Activated CD8-positive, alpha-beta T cell treated with anti-CD3 and anti-CD28 coated beads for 36 hours (primary cell): Measurements from ENCODE around the gene EEF1A1. TPM values are rescaled to one million over a fixed set of nuclear protein-coding genes. Genes with fewer than 3 reads are reported as not detected.

Experiments used
- ATAC-seq: fragments of 200-7000 bp; cut with Tn5 transposase; one replicate; pipeline ENCODE4 v1.10.0; 2021; ENCODE audit warnings: mild to moderate bottlenecking, moderate library complexity
- CTCF ChIA-PET: fragments of 350-600 bp; sonication (Branson Sonifier 250); formaldehyde crosslinking; loops from one replicate; lab custom pipeline; 2021; ENCODE audit warnings: antibody characterized with exemption; lab: Charles Lee
- POLR2A ChIA-PET: fragments of 350-600 bp; sonication (Branson Sonifier 250); formaldehyde crosslinking; loops from one replicate; lab custom pipeline; 2021; ENCODE audit warnings: antibody characterized with exemption; lab: Charles Lee
- DNase-seq: peaks from one replicate; pipeline ENCODE4 v3.0.0-alpha.2; 2020
- H3K27ac Mint-ChIP-seq: one replicate; pipeline ENCODE4 v1.8.0; 2021; ENCODE audit warnings: mild to moderate bottlenecking, mixed read lengths
- H3K27me3 Mint-ChIP-seq: one replicate; pipeline ENCODE4 v1.8.0; 2021; ENCODE audit warnings: mixed read lengths
- H3K36me3 Mint-ChIP-seq: one replicate; pipeline ENCODE4 v1.8.0; 2021; ENCODE audit warnings: low read depth, mixed read lengths
- H3K4me1 Mint-ChIP-seq: one replicate; pipeline ENCODE4 v1.8.0; 2021; ENCODE audit warnings: low read depth, mixed read lengths
- H3K4me3 Mint-ChIP-seq: one replicate; pipeline ENCODE4 v1.8.0; 2021; ENCODE audit warnings: mild to moderate bottlenecking, moderate library complexity, mixed read lengths
- H3K9me3 Mint-ChIP-seq: one replicate; pipeline ENCODE4 v1.8.0; 2021; ENCODE audit warnings: mixed read lengths
- CTCF ChIP-seq: fragments of 200-600 bp; IDR thresholded peaks from one replicate; pipeline ENCODE4 v1.8.0; 2022; ENCODE audit warnings: antibody characterized with exemption, mild to moderate bottlenecking
- intact Hi-C: fragments of 100-400 bp; cut with micrococcal nuclease; formaldehyde crosslinking; loops from one replicate; pipeline ENCODE4 v1.10.0; 2022
- total RNA-seq, 2 experiments: library from RNA; stranded (reverse); gene quantifications; one replicate each; pipeline ENCODE4 v1.2.3, GENCODE V29; 2021

Gene EEF1A1
- total RNA-seq, 2 experiments from 2014 or later: 15,479 to 15,634 TPM

- no peak for DNase-seq
- no peaks in the 10 kb centered on the region for H3K27me3 Mint-ChIP-seq
- peaks cover 1% of the 10 kb centered on the region for H3K9me3 Mint-ChIP-seq
- POLR2A ChIA-PET: interaction anchor here (1.6 to 1.7 kb wide), 2 partner anchors 12 to 26 kb away, joined by 3 to 10 read pairs; no protein-coding TSS in a partner anchor
- H3K4me3 Mint-ChIP-seq: no peak overlapping the region
- CTCF ChIA-PET: no interaction called here
- peaks cover 59% of the 10 kb centered on the region for H3K36me3 Mint-ChIP-seq
- no peak for TF ChIP-seq CTCF
- ATAC-seq: no peak
- peak overlapping the region; percentile 20 for H3K27ac Mint-ChIP-seq
- intact Hi-C loops: no loop called here
- H3K4me1 Mint-ChIP-seq: peaks cover 2% of the 10 kb centered on the region
Measured at GRCh38 chr6:73487473-73487872, 33.4 kb downstream of the EEF1A1 start.

GRCh38 chr6:73484438-73484837, 36.4 kb downstream of the EEF1A1 start:
- ATAC-seq (no peak), DNase-seq (no peak)
- Mint-ChIP-seq H3K4me1 (no peaks in the 10 kb centered on the region), H3K27me3 (no peaks in the 10 kb centered on the region), H3K9me3 (peaks cover 1% of the 10 kb centered on the region), H3K36me3 (peaks cover 60% of the 10 kb centered on the region), H3K27ac (peak overlapping the region; percentile 41), H3K4me3 (no peak overlapping the region)
- no peak for TF ChIP-seq CTCF
- intact Hi-C loops: no loop called here
- CTCF ChIA-PET: no interaction called here
- POLR2A ChIA-PET: interaction anchor here (1.5 to 1.7 kb wide), 2 partner anchors 21 to 29 kb away, joined by 3 to 10 read pairs; no protein-coding TSS in a partner anchor

DNA sequence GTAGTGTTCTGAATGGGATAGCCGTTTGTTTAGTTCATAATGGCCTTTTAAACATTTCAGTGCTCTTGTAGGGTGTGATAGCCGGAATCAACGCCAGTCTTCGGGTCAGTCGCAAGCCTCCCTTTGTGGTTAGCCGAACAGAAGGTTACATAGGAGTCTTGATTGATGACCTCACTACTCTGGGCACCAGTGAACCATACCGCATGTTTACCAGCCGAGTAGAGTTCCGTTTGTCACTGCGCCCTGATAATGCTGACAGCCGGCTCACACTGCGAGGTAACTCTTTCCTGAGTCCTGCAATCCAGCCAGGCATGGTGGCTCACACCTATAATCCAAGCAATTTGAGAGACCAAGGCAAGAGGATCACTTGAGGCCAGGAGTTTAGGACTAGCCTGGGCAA, 38.9 kb downstream of the EEF1A1 start:
- no peak for TF ChIP-seq CTCF
- Mint-ChIP-seq H3K9me3 (no peaks in the 10 kb centered on the region), H3K4me1 (no peaks in the 10 kb centered on the region), H3K36me3 (peaks cover 56% of the 10 kb centered on the region), H3K27me3 (no peaks in the 10 kb centered on the region), H3K27ac (no peak overlapping the region), H3K4me3 (no peak overlapping the region)
- ChIA-PET CTCF (no interaction called here), POLR2A (interaction anchor here (0.6 kb wide), 1 partner anchor 127 kb away, joined by 4 read pairs; no protein-coding TSS in a partner anchor)
- no peak for ATAC-seq
- intact Hi-C loops: no loop called here
- no peak for DNase-seq

DNA sequence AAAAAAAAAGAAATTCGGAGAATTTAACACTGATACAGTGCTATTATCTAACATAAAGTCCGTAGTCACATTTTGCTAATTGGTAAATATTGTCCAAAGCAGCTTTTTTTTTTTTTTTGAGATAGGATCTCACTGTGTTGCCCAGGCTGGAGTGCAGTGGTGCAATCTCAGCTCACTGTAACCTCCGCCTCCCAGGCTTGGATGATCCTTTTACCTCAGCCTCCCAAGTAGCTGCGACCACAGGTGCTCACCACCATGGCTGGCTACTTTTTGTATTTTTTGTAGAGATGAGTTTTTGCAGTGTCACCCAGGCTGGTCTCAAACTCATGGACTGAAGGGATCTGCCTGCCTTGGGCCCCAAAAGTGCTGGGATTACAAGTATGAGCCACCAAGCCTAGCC, 43.4 kb downstream of the EEF1A1 start:
- no peaks in the 10 kb centered on the region for H3K27me3 Mint-ChIP-seq
- POLR2A ChIA-PET: interaction anchor here (0.6 to 4.3 kb wide), 2 partner anchors 11 to 15 kb away, joined by 3 to 22 read pairs; partner anchors contain the start of gene MTO1
- no peak for TF ChIP-seq CTCF
- CTCF ChIA-PET: no interaction called here
- no peak overlapping the region for H3K27ac Mint-ChIP-seq
- H3K36me3 Mint-ChIP-seq: peaks cover 41% of the 10 kb centered on the region
- no peak for ATAC-seq
- no peak for DNase-seq
- H3K4me1 Mint-ChIP-seq: peaks cover under 1% of the 10 kb centered on the region
- H3K9me3 Mint-ChIP-seq: no peaks in the 10 kb centered on the region
- intact Hi-C loops: no loop called here
- H3K4me3 Mint-ChIP-seq: no peak overlapping the region

GRCh38 chr6:73476723-73477122, 44.1 kb downstream of the EEF1A1 start:
- ChIA-PET CTCF (interaction anchor here (1.5 kb wide), 1 partner anchor 10 kb away, joined by 3 read pairs; no protein-coding TSS in a partner anchor), POLR2A (interaction anchor here (0.6 to 4.3 kb wide), 4 partner anchors 9 to 25 kb away, joined by 4 to 22 read pairs (median 4); partner anchors contain the start of gene MTO1)
- intact Hi-C loops: no loop called here
- Mint-ChIP-seq H3K4me1 (peaks cover 8% of the 10 kb centered on the region), H3K36me3 (peaks cover 40% of the 10 kb centered on the region), H3K4me3 (no peak overlapping the region), H3K9me3 (no peaks in the 10 kb centered on the region), H3K27ac (no peak overlapping the region), H3K27me3 (no peaks in the 10 kb centered on the region)
- no peak for DNase-seq
- ATAC-seq: no peak
- no peak for TF ChIP-seq CTCF
